GM19455 (cell line): Measurements from ENCODE around the gene TRMT2A.
"Not testable (repeated sequence)": the region's sequence is repeated elsewhere in the genome, so short reads cannot be mapped to it uniquely, and the experiment has no call there.

Source experiments
- ATAC-seq: cut with Tn5 transposase; IDR thresholded peaks from one replicate; pipeline ENCODE4 v1.9.1; 2021; ENCODE audit not compliant: unreplicated experiment

Gene TRMT2A

GRCh38 chr22:20088263-20088648 lies 28.8 kb downstream of the TRMT2A start:
- ATAC-seq: no peak

DNA sequence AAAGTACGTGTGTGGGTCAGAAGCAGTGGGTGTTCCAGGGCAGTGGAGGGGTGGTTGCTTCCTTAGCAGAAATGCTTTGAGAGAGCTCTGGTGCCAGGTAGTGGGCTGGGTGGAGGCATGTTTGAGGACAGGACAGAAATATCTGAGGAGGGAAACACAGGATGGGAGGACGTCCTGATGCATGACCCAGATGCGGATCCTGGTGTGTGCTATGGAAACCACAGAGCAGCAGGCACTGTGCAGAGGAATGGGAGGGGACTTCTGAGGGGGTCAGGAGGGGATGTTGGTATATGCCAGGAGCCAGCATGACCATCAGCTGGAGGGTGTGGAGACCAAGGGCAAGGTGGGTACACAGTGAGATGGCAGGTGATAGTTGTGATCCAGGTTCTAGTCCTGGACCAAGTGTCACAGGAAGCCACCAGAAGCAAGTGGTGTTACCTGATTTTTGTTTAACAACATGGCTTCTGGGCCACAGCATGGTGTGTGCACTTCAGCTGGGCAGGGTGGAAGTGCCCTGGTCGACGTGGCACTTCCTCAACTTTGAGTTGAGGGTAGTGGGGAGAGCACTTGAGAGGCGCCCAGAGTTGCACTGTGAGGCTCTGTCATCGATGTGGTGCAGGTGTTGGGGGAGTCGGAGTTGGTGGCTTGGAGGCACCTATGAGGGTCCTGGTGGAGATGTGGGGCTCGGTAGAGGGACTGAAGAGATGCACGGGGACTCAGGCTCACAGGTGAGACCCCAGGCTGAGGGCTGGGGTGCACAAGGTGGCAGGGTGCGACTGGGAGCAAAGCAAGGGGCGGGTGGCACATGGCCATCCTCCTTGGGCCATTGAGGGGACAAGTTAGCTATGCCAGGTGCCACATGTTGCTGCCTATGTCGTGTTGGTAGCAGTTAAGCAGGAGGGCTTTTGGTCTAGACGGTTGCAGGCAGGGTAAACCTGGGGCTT lies 29.4 kb downstream of the TRMT2A start:
- no peak for ATAC-seq

DNA sequence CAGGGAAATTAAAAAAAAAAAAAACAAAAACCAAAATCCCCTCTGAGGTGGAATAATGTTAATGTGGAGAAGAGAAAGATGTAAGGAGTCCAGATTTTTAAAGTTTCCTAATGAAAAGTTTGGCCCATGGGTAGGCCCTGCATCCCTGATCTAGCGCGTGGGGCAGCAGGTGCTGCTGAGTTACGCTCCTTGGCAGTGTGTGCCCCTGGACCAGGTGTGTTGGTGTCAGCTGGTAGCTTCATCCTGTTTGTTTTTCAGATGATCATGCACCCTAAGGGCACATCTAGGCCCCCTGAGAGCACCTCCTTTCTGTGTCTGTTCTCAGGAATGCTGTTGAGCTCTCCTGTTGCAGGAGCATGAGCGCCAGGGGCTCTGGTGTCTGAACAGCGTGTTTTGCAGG lies 30.3 kb downstream of the TRMT2A start:
- ATAC-seq: no peak

DNA sequence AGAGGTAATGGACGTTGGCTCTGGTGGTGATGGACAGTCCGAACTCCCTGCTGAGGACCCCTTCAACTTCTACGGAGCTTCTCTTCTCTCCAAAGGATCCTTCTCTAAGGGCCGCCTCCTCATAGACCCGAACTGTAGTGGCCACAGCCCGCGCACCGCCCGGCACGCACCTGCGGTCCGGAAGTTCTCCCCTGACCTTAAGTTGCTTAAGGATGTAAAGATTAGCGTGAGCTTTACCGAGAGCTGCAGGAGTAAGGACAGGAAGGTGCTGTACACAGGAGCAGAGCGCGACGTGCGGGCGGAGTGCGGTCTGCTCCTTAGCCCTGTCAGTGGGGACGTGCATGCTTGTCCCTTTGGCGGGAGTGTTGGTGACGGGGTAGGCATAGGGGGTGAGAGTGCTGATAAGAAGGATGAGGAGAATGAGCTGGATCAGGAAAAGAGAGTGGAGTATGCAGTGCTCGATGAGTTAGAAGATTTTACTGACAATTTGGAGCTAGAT lies 30.9 kb downstream of the TRMT2A start:
- no peak for ATAC-seq

DNA sequence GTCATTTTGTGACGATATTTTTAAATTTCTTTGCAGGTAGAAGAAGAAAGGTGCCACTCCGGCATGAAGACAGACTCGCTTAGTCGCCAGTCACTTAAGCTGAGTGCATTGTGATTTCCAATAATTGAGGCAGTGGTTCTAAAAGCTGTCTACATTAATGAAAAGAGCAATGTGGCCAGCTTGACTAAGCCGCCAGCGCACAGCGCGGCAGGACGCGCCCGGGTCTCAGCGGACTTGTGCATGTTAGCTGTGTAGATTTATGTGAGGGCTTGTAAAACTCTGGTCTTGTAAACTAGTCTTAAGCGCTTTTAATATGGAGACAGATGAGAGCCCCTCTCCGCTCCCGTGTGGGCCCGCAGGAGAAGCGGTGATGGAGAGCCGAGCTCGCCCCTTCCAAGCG lies 31.4 kb downstream of the TRMT2A start:
- ATAC-seq: no peak

GRCh38 chr22:20084547-20085413 lies 32.2 kb downstream of the TRMT2A start:
- ATAC-seq: no peak

DNA sequence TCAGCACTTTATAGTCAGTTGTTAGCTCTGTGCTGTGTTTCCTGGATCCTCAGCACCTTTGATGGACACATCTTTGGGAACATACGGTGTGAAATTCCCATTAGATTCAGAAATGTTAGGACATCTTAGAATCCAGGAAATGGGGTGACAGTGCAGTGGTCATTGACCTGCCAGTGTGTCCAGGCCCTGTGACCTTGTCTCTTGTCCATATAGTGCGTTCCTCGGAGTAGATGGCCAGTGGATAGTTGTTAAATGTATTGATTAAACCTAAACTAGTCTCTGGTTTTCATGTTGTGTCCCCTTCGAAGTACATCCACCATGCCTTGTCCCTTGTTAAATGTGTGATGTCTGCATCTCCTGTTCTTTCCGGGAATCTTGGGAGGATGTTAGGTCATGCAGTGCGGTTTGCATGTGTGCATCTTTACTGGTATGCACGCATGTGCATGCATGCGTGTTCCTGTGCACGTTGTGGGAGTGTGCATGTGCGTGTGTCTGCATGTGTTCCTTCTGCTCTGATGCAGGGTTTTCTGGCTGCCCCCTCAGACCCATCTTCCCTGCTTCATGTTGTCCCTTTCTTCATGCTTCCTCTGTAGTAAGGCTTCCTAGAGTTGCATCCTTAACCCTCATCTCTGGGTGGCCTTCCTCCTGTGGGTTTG lies 33.0 kb downstream of the TRMT2A start:
- ATAC-seq: no peak

- no peak for ATAC-seq
Measured at GRCh38 chr22:20083157-20083890, 33.7 kb downstream of the TRMT2A start.

DNA sequence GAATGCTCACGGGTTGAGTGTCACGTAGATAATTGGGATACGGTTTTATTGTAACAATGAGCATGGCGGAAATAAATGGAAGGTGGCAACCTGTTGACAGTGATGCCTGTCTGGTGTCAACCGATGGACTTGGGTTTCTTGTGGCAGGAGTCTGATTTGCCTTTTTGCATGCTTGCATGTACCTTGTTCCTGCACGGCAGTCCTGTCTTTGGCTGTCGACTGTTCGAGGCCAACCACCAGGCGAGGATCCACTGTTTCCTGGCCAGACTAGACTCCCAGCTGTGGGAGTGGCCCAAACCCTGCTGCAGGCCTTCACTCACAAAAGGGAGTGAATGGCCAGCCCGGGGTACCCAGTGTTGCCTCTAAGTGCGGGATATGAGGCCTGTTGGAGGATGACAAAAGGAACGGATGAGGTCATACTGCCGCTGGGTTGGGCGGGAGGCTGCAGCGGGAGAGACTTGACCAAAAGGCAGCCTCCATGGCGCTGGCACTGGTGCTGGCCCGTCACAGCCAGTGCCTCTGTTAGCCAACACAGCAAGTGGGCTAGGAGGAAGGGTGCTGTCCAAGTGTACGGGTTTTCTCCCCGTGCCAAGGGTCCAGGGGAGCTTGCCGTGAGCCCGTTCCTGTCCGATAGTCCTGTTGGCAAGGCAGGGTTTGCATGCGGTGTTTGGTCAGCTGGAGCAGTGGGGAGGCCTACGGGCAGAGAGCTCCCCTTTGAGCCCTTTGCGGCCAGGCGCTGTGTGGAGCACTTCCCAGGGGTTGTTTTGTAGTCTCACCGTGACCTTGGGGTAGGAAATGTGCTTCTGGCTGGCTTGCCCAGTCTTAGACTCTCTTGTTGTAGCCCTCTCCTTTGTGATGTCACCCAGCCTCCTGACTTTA lies 36.0 kb downstream of the TRMT2A start:
- no peak for ATAC-seq

- peak; percentile 67 for ATAC-seq
Measured at GRCh38 chr22:20080445-20080775, 36.6 kb downstream of the TRMT2A start.

DNA sequence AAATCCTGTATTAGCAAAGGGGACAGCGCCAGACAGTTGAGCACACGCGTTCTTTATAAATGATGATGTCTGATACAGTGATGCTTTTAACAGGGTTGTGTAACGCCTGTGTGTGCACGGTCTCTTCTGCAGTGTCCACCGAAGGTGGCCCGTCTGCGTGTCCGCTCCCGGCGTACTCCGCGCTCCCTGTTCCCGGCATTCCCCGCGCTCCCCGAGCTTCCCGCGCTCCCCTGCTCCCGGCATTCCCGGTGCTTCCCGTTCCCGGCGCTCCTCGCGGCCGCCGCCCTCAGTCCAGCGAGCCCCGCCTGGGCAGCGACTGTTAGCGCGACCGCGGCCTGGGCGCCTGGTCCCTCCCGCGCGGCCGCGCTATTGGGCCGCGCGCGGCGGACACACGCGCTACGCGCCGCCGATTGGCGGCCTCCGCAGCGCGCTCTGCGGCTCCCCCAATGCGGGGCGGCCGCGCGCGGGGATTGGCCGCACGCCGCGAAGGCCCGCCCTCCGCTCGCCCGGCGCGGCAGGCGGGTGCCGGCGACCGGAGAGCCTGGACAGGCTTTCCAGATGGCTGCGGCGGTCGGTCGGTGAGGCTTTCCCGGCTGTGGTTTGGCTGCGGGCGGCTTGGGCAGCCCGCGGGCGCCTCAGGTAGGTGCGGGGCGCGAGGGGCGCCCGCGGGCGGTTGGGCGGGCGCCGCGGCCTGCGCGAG lies 37.1 kb downstream of the TRMT2A start, which contains the start of gene DGCR8:
DGCR8 (plus strand) TSS at position 497 of the 700 bp plus-strand sequence. CDS start 5,723 bp downstream, outside the sequence.
- ATAC-seq: peak; percentile 76

DNA sequence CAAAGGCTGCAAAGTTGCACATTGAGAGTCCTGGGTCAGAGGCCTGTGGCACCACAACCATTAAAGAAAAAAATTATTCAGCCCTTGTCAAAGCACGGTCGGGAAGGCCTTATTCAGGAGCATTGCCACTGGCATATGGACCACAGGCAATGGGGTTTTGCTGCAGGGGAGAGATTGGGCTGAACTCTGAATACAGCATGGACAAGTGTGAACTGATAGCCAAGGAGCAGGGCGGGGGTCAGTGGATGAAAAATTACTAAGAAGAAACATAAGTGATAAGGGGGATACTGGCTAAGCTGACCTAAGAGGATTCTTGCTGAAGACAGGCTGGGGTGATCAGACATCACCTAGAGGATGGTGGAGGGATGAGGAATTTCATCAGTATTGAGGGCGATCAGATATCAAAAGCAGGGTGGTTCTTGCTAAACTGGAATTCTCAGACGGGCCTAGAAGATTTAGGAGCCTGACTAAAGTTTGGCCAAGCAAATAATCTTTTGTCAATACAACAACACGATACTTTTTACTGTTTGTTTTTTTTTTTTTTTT lies 40.3 kb downstream of the TRMT2A start:
- ATAC-seq: no peak

- ATAC-seq: no peak
Measured at GRCh38 chr22:20071524-20071972, 45.5 kb downstream of the TRMT2A start.

- no peak for ATAC-seq
Measured at GRCh38 chr22:20069331-20070042, 47.5 kb downstream of the TRMT2A start.

- no peak for ATAC-seq
Measured at GRCh38 chr22:20068640-20069039, 48.4 kb downstream of the TRMT2A start.

GRCh38 chr22:20067384-20067682 lies 49.7 kb downstream of the TRMT2A start:
- ATAC-seq: not testable (repeated sequence)

DNA sequence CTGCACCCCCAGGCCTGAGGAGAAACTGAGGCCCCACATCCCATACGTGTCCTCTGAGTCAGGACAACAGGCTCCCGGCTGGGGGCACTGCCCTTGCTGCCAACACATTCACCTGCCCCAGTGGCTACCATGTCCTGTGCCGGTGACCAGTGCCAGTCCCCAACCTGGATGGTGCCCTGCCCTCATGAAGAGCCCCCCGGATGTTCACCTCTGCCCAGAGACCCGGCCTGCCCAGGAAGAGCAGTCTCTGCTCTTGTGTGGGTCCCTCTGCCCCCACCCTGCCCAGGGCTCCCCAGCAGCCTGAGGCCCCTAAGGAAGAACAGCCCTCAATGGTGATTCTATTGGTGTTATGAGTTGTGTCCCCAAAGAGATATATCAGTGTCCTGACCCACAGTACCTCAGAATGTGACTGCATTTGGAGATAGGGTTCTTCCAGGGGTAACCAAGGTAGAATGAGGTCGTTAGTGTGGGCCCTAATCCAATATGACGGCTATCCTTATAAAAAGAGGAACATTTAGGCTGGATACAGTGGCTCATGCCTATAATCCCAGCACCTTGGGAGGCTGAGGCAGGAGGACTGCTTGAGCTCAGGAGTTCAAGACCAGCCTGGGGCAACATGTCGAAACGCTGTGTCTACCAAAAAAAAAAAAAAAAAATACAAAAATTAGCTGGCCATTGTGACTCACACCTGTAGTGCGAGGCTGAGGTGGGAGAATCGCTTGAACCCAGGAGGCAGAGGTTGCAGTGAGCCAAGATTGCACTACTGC lies 50.2 kb downstream of the TRMT2A start:
- ATAC-seq: no peak
